T-helper 2 cell (primary cell): ENCODE data around the gene GALNT14.

Experiments used
- DNase-seq, 5 experiments: peaks; one replicate each; pipeline versions ENCODE4 v3.0.0 to v3.0.0-alpha.2; 2012 to 2022

The GALNT14 gene

DNA sequence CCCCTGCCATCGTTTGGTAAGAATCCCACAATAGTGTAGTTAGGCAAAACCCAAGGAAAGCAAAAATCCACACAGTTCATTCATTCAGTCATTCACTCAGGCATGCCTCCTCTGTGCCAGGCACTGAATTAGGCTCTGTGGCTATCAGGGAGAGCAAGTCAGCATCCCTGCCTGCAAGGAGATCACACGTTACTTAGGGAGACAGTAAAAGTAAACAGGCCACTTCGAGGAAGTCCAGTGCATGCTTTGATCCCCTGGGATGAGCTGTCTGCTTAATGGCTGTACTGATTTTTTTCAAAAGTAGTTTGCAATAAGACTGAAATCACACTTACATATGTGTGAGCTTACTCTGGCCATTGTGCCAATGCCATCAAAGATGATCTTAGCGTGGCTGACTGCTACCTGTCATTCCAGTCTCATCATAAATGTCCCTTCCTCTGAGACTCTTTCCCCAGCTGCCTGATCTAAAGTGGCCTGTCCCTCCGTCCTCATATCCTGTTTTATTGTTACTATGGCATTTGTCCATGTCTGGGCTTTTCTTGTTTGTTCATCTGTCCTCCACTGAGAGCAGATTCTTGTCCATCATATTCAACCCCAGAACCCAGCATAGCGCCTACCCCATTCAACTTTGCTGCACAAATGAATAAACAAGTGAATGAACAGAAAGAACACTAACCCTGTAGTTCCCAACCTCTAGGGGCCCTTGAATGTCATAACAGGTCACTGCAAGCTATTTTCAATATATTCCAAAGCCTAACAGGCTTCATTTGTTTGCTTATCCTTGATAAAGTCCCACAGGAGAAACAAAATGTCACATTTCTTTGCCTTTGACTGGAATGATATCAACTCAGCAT is 84.1 kb downstream of the GALNT14 start:
- DNase-seq, result no peak

DNA sequence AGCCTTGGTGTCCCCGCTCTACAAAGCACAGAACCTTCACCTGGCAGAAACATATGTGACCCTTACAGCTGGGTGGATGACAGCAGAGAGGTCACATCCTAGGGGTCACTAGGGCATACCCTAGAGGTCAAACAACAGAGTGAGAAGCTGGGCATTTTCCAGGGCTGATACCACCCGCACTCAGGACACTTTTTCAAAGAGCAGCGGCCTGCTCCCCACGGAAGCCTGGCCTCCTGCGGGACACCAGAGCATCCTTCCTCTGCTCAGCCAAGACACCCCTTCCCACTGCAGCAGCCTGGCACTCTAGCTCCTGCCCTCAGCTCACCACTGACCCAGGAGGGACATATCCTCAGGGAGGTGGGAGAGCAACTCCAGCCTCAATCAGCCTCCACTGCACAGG is 86.0 kb downstream of the GALNT14 start:
- DNase-seq, result no peak

DNA sequence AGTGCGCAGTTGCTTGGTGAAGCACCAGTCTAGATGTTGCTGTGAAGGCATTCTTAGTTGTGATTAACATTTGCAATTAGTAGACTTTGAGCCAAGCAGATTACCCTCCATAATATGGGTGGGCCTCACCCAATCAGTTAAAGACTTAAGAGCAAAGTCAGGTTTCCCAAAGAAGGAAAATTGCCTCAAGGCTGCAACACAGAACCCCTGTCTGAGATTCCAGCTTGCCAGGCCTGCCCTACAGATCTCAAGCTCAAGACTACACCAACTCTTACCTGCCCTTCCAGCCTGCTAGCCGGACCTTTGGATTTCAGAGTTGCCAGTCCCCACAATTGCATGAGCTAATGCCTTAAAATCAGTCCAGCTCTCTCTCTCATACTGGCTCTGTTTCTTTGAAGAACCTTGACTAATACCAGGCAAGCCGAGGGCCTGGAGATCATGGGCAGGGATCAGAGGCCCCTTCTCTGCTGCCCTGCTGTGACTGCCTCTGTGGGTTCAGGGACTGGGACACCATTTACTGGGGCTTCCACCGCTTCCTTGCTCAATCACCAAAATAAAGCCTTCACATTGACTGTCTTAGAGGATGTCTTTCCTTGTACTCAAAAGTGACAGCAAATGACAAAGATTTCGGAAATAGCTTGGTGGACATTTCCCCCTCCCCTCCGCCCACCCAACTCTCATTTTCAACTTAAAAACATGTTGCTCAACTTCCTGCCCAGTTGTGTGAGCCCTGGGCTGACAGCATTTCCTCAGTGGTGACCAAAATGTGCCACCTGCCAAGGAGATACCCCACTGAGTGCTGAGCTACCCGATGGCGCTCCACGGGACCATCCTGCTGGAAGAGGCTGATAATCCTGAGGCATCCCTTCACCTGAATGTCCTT is 86.7 kb downstream of the GALNT14 start:
- no peak for DNase-seq

DNA sequence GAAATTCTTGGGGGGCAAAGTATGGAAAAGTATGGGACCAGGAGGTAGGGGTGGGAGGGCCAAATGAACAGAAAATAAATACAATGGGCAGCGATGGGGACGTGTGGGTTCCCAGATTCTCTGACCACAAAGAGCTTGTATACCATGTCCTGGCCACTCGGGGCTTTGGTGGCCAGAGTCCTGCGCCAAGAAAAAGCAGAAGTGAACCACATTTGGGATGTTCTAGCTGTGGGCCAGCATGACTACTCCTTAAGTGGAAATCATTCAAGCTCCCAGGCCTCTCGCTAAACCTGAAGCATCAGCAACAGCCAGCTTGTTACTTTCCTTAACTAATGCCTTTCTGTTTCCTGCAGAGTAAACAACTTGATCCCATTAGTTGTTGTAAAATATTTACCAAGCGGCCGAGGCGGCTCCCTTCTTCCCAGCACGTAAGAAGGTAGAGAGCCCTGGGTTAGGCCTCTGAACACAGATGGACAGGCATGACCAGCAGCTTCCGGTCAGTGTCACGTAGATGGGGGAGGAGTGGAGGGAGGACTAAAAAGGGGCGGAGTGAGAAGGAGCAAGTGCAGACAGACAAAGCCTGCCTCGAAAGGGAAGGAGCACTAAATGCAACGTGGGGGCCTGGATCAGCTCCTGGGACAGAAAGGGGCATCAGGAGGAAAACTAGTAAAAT is 88.2 kb downstream of the GALNT14 start:
- no peak for DNase-seq

DNA sequence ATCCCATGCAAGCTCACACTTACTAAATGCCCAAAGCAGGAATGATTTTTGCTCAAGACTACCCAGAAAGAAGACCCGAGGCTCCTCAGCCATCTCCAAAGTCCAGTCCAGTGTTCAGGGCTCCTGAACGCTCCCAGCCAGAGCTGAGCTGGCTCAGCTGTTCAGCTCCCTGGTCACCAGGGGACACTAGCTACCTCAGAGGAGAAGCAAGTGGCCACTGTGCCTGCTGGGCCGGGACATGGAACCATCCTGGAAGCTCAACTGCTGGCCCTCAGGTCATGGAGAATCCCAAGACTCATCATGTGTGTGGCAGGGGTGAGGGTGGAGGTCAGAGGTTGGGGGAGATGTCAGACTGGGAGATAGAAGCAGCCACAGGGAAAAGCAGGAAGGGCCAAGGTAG is 89.0 kb downstream of the GALNT14 start:
- no peak for DNase-seq

DNA sequence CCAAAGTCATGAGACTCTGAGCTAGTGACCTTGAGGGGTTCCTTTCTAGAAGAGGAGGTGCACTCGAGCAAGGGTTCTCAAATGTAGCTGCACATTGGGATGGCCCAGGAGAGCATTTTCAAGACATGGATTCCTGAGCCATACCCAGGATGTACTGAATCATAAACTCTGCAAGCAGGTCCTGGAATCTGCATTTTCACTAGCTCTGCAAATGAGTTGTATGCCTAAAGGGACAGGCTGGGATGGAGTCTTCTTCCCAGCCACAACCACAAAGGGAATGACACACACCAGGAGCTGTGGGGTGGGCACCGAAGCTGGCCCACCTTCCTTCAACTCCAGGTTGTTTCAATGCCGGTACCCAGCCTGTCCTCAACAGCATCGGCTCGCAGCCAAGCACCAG is 90.6 kb downstream of the GALNT14 start:
- no peak for DNase-seq

DNA sequence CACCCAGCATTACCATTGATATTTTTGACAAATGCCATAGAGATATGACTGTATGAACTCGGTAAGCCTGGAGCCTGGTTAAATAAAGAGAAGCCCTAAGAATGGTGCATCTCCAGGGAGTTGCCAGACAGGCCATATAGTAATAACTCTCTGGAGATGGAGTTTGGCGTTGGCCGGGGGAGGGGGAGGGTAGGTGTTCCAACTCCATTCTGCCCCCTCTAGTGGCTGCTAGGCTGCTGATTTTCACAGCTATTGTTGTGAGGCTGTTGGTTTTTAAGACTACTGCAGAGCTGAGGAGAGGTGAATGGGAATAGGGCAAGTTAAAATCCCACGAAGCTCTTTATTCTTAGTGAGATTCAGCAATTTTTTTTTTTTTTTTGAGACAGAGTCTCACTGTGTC is 99.9 kb downstream of the GALNT14 start:
- DNase-seq, result no peak

DNA sequence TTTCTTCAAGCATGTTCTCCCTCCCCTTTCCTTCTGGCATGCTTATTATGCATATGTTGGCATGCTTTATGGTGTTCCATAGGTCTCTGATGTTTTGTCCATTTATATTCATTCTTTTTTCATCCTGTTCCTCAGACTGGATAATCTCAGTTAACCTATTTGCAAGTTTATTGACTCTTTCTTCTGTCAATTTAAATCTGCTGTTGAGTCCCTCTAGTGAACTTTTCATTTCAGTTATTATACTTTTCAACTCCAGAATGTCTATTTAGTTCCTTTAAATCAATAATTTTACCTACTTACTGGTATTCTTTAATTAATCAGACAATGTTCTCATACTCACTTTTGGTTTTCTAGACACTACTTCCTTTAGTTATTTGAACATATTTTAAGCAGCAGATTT is 101.2 kb downstream of the GALNT14 start:
- no peak for DNase-seq

DNA sequence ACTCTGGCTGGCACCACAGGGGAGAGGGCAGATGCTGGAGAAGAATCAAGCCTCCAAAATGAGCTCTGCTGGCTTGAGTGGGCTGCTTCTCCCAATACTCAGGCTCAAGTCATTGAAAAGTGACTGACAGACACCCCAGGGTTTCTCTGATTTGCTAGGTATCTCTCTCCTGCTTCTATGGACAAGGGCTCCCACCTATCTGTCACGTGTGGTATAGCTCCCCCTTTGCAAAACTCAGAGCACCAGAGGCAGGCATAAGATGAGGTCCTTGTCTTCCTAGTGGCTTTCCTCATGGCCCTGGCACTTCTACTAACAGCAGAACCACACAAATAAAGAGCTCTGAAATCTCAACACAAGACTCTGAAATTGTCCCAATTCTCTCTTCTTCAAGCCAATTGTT is 105.2 kb downstream of the GALNT14 start:
- DNase-seq, result no peak

DNA sequence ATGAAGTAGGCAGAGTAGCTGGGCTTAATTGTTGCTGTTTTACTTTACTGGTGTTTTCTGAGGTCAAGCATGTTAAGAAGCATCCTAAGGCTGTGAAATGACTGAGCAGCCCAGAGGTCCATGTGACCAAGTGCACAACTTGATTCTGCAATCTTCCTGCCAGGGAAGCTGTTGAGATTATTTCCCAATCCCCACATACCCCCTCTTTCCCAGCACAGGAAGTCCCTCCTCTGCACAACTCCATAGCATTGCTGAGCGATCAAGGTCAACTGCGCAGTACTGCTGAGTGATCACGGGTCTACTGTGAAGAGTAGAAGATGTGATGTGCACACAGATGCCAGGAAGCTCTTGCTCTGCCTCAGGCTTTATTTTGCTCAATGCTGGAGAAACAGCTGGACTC is 105.8 kb downstream of the GALNT14 start:
- no peak for DNase-seq

DNA sequence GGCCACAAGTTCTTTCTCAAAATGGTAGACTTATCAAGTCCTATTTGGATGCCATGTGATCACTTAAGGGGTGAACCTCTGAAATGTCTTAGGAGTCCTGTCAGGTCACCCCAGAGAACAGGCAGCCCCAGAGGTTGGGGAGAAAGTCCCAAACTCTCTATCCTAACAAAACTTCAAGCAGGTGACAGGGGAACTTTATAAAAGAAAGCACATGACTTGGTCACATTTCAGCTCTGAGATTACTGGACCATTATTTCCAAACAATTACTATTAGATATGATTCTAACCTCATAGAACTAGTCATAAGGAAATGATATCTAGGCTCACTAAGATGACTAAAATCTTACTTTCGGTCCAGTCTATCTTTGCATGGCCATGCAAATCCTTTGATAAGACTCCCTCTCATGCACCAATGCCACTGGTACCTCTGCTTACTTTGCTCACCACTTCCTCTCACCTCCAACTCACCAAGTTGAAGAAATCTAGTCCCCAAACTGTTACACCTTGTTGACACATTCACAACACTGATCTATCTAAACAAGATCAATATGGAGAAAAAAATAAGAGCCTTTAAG is 107.0 kb downstream of the GALNT14 start:
- DNase-seq, result no peak

DNA sequence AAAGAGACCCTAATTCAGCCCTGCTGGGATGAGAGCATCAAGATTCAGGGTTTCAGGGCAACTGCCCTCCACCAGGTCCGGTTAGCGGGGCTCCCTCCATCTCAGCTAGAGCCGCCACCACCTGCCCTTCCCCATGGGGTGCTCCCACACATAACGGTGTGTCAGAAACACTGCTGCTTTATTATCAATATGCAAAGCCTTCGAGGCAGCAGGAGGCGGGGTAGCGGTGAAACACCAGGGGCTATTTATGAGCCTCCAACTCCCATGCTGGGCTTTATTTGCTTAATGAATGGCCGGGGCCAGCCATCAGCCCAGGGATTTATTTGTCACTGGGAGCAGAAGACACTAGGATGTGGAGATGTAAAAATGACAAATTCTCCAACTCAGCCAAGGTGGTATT is 109.8 kb downstream of the GALNT14 start:
- DNase-seq, result no peak

DNA sequence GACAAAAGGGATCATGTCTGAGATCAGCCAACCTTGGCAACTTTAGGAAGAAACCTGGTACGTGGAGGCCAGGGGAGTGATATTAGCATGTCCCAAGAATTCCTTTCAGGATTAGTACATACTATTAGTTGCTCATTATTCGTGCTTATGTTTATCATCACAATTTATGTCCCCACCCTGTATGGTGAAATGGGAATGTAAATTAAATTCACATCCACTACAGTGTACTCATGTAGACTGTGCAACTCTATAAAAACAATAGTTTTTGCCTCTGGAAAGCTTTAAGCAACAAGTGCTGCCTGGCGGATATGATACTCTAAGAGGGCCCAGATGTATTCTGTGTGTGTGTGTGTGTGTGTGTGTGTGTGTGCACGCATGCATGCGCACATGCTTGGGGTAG is 110.7 kb downstream of the GALNT14 start:
- DNase-seq, result no peak

DNA sequence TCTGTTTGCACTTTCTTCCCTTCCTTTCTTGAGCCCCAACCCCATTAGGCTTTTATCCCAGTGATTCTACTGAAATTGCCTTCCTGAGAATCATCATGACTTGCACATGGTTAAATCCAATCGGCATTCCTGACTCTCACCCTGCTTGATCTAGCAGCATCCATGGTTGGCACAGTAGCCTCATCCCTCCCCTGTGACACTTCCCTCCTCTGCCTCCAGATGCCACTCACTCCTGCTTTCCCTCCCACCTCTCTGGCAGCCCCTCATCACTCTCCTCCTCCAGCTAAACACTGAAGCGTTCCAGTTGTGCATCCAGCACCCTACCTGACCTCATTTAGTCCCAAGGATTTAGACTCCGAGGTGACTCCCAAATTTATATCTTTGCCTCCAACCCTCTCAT is 114.7 kb downstream of the GALNT14 start:
- no peak for DNase-seq

DNA sequence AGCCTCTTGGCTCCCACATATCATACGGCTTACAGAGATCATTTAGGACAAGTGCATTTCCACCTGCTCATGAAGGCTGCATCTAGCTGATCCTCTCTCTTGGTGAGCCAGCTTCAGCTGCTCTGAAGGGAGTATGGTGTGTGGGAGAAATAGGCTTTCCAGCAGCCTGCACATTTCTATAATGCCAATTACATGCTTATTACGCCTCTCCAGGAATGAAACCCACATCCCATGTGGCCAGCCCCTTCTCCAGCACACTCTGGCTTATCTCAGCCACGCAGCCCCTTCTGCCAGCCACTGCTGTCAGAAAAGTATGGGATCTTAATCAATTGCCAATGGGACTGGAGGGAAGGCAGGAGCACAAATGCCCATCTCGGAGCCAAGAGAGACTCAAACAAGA is 117.5 kb downstream of the GALNT14 start:
- DNase-seq, result no peak

DNA sequence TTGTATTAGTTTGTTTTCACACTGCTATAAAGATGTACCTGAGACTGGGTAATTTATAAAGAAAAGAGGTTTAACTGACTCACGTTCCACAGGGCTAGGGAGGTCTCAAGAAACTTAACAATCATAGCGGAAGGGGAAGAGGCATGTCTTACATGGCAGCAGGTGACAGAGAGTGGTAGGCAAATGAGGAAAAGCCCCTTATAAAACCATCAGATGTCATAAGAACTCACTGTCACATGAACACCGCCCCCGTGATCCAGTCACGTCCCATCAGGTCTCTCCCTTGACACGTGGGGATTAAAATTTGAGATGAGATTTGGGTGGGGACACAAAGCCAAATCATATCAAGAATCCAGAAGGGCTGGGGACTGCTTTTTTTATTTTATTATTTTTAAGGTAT is 120.0 kb downstream of the GALNT14 start:
- DNase-seq, result no peak

DNA sequence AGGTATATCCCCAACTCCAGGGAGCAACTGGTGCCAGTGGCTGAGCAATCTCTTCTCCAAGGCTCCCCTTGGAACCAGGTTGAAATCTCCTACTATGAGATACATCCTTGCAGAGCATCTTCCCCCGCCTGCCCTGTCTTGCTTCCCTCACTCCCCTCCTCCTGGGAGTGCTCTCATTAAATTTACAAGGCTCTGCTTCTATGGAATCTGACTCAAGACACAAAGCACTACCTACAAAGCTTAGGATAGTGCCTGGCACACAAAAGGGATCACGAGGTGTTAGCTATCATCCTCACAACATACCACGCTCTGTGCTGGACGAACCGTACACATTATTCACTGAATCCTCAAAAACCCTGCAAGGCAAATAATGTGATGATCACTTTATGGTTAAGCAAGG is 121.6 kb downstream of the GALNT14 start:
- DNase-seq, result no peak

DNA sequence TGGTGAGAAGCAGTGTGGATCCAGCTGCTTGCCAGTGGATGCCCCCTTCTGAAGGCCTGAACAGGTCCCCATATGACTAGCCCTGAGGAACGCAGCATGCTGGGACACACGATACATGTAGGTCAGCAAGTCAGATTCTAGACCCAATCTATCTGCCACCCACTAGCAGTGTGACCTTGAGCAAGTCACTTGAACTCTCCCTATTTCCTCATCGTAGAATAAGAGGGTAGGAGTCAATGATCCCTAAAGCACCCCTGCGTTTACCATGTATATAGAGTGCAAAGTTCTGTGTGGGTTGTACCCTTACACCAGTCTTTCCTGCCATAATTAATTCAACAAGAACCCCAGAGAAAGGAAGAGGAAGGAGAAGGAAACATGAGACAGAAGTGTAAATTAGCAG is 123.7 kb downstream of the GALNT14 start:
- DNase-seq, result no peak

DNA sequence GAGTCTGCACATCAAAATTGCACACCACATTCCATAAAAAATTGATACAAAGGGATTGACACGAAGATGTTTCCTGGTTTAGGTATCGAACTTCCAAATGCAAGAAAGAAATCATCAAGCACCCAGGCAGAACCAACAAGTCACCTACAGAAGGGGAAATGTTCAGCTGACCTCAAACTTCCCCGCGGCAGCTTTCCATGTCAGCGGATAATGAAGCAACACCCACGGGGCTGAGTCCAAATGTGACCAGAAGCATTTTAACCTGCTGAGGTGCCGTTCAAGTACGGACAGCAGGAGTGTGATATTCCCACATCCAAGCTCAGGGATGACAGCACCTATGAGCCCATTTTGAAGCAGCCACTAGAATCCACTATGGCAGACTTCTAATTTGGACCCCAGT is 124.9 kb downstream of the GALNT14 start:
- no peak for DNase-seq

DNA sequence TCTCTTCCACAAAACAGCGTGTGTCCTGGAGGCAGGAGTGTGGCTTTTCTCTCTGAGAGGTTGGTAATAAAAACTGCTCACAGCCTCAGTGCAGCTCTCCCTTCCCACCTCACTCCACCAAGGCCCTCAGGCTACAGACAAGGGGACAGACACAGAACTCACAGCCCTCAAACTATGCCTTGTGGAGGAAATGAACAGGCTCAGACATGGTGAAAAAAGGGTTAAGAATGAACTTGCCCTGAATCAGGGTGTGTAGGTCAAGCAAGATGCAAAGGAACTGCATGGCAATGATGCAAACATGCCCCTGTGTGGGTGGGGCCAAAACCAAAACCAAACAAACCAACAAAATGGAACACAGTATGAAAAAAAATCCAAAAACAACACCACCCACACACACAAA is 125.8 kb downstream of the GALNT14 start:
- DNase-seq, result no peak

DNA sequence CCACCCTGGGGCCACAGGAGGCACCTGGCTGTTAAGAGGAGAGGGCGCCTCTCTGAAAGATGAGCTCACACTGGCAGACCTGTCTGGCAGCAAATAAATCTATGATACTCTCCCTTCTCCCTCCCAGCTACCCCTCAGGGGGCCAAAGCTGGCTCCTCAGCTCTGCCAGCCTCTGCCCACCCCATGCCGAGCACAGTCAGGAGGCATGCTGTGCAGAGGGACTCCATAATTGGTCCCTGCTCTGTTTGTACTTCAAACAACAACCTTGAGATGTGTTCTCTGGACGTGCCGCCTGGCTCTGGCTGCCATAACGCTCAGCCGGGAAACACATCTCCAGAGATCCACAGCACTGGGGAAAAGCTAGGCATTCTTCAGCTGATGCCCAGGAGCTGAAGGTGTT is 126.7 kb downstream of the GALNT14 start:
- no peak for DNase-seq

DNA sequence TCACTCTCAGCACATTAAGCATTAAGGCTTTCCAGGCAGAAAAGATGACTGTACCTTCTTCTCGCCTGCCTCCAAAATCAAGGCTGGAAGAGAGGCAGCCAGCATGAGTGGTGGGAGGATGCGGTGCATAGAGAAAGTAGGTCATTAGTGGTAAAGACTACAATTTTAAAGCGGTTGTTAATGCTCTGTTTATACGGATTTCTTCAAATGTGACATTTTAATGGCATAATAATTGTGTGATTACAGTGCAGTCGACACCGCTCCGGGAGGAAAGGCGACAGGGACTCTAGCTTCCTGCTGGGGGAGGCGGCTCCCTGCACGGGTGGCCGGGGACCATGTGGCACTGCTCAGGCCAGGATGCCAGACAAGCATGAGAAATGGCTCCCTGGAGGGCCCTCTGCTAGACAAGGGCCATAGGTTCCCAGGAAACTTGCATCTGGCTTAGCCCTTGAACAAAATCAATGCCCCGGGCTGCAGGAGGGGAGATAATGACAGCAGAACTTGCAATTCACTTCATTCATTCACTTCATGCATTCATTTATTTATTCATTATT is 129.6 kb downstream of the GALNT14 start:
- no peak for DNase-seq

DNA sequence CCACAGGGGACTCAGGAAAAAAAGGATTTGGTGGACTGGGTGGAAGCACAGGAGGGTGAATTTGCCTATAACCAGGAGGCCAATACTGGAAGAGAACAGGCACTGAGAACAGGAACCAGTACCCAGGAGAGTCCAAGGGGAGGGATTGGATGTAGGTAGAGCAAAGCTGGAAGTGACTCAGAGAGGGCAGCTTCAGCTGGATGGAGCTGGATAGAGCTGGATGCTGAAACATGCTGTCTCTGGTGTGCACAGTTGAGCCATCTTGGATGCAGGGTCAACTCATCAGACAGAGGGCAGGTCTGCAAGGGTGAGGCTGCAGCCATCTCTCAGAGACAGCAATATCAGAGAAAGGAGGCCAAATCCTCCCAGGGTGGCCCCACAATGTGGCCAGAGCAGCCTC is 134.0 kb downstream of the GALNT14 start:
- DNase-seq, result no peak
